ENCODE measurements around the gene TESK1. TPM values are rescaled to one million over a fixed set of nuclear protein-coding genes. Genes with fewer than 3 reads are reported as not detected.

The TESK1 gene
- total RNA-seq = 10 to 100 TPM; 47.9 to 51.6 TPM

GRCh38 chr9:35604578-35605350 is at the start of gene TESK1:
TESK1 (plus strand) TSS chr9:35605262; CDS start chr9:35605620, 358 bp downstream.
- POLR2A ChIA-PET = interaction anchor here (0.6 to 1.8 kb wide), 6 partner anchors 12 to 143 kb away, joined by 3 to 6 read pairs (median 4); partner anchors contain the start of genes CCDC107, RMRP and SIT1
- CTCF ChIA-PET = interaction anchor here (0.9 to 2.1 kb wide), 6 partner anchors 8 to 123 kb away, joined by 3 to 17 read pairs (median 6); no protein-coding TSS in a partner anchor

GRCh38 chr9:35555881-35556280 is 49.2 kb upstream of the TESK1 start:
- POLR2A ChIA-PET = no interaction called here
- CTCF ChIA-PET = no interaction called here

- ChIA-PET CTCF (no interaction called here), POLR2A (no interaction called here)
Measured at GRCh38 chr9:35556776-35557175, 48.3 kb upstream of the TESK1 start.

- CTCF ChIA-PET = no interaction called here
Measured at GRCh38 chr9:35557320-35557719, 47.7 kb upstream of the TESK1 start.

GRCh38 chr9:35558185-35558584 is 46.9 kb upstream of the TESK1 start:
- ChIA-PET CTCF (no interaction called here), POLR2A (no interaction called here)

More at GRCh38 chr9:35557320-35557719, 47.7 kb upstream of the TESK1 start:
- POLR2A ChIA-PET = no interaction called here

- ChIA-PET CTCF (interaction anchor here (1.0 kb wide), 1 partner anchor 11 kb away, joined by 3 read pairs; no protein-coding TSS in a partner anchor), POLR2A (no interaction called here)
Measured at GRCh38 chr9:35559792-35560530, 45.1 kb upstream of the TESK1 start.

- CTCF ChIA-PET = interaction anchor here (1.0 kb wide), 1 partner anchor 12 kb away, joined by 3 read pairs; no protein-coding TSS in a partner anchor
- POLR2A ChIA-PET = no interaction called here
Measured at GRCh38 chr9:35560625-35561337, 44.3 kb upstream of the TESK1 start.

- CTCF ChIA-PET = no interaction called here
Measured at GRCh38 chr9:35561468-35562261, 43.4 kb upstream of the TESK1 start.

GRCh38 chr9:35562895-35563780 is 41.9 kb upstream of the TESK1 start:
- ChIA-PET POLR2A (no interaction called here), CTCF (interaction anchor here (1.3 kb wide), 1 partner anchor 9 kb away, joined by 3 read pairs; no protein-coding TSS in a partner anchor)

More at GRCh38 chr9:35561468-35562261, 43.4 kb upstream of the TESK1 start:
- POLR2A ChIA-PET = interaction anchor here (0.6 kb wide), 1 partner anchor 1244 kb away, joined by 3 read pairs; no protein-coding TSS in a partner anchor

- CTCF ChIA-PET = interaction anchor here (1.3 kb wide), 1 partner anchor 10 kb away, joined by 3 read pairs; no protein-coding TSS in a partner anchor
- POLR2A ChIA-PET = no interaction called here
Measured at GRCh38 chr9:35563791-35564197, 41.3 kb upstream of the TESK1 start.

GRCh38 chr9:35564658-35565061 is 40.4 kb upstream of the TESK1 start:
- POLR2A ChIA-PET = no interaction called here
- CTCF ChIA-PET = interaction anchor here (1.1 to 1.3 kb wide), 2 partner anchors 11 to 18 kb away, joined by 3 read pairs; no protein-coding TSS in a partner anchor

GRCh38 chr9:35566417-35566816 is 38.6 kb upstream of the TESK1 start:
- CTCF ChIA-PET = no interaction called here

GRCh38 chr9:35568196-35568595 is 36.9 kb upstream of the TESK1 start:
- CTCF ChIA-PET = no interaction called here
- POLR2A ChIA-PET = no interaction called here

More at GRCh38 chr9:35566417-35566816, 38.6 kb upstream of the TESK1 start:
- POLR2A ChIA-PET = no interaction called here

GRCh38 chr9:35569206-35569605 is 35.9 kb upstream of the TESK1 start:
- ChIA-PET CTCF (no interaction called here), POLR2A (interaction anchor here (0.5 kb wide), 1 partner anchor 35 kb away, joined by 3 read pairs; no protein-coding TSS in a partner anchor)

GRCh38 chr9:35570709-35571504 is 34.2 kb upstream of the TESK1 start:
- POLR2A ChIA-PET = no interaction called here
- CTCF ChIA-PET = interaction anchor here (0.7 to 1.4 kb wide), 3 partner anchors 17 to 168 kb away, joined by 3 read pairs; no protein-coding TSS in a partner anchor

- CTCF ChIA-PET = no interaction called here
- POLR2A ChIA-PET = interaction anchor here (0.5 kb wide), 1 partner anchor 121 kb away, joined by 10 read pairs; no protein-coding TSS in a partner anchor
Measured at GRCh38 chr9:35574578-35575122, 30.4 kb upstream of the TESK1 start.

GRCh38 chr9:35575478-35575877 is 29.6 kb upstream of the TESK1 start:
- POLR2A ChIA-PET = no interaction called here
- CTCF ChIA-PET = no interaction called here

All from activated CD8-positive, alpha-beta memory T cell treated with anti-CD3 and anti-CD28 coated beads for 36 hours (primary cell).